ENCODE results near the gene COL4A4.

Gene COL4A4

DNA sequence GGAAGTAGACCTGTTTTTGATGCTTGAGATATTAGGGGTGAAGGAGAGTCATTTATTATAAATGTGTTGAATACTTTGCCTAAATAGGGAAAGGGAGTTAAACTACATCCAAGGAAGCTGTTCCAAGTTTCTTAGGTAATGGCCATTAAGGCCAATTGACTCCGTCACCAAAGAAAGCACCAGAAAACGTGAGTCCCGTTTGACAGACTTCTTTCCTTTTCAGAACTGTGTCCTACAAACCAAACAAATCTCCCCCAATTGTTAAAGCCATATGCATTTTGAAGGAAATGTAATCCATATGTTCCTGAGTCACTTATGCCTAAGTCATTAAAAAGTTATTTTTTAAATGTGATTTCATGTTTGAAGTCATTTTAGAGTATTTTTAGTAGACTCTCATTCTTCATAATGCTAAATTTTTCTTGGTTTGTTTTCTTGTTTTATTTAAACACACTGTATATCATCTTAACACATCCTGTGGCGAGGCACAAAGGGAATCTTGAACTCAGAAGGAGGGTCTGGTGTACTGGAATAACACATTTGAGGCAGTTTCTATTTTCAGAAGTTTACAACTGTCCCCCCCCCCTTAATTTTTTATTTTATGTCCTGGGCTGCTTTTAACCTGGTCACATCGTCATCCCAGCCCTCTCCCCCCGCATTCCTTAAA is 194.5 kb downstream of the COL4A4 start:
- in situ Hi-C loops (cut with MboI; ENCODE audit: low sequenced_read_pairs, unreplicated experiment) = no loop called here
- no peak for DNase-seq (ENCODE audit: low spot score)
- TF ChIP-seq, protein P1, sequence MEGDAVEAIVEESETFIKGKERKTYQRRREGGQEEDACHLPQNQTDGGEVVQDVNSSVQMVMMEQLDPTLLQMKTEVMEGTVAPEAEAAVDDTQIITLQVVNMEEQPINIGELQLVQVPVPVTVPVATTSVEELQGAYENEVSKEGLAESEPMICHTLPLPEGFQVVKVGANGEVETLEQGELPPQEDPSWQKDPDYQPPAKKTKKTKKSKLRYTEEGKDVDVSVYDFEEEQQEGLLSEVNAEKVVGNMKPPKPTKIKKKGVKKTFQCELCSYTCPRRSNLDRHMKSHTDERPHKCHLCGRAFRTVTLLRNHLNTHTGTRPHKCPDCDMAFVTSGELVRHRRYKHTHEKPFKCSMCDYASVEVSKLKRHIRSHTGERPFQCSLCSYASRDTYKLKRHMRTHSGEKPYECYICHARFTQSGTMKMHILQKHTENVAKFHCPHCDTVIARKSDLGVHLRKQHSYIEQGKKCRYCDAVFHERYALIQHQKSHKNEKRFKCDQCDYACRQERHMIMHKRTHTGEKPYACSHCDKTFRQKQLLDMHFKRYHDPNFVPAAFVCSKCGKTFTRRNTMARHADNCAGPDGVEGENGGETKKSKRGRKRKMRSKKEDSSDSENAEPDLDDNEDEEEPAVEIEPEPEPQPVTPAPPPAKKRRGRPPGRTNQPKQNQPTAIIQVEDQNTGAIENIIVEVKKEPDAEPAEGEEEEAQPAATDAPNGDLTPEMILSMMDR (IDR thresholded peaks at IDR 0.05; ENCODE audit: borderline replicate concordance, control extremely low read depth, extremely low read depth, insufficient read depth, missing control alignments) = no peak

DNA sequence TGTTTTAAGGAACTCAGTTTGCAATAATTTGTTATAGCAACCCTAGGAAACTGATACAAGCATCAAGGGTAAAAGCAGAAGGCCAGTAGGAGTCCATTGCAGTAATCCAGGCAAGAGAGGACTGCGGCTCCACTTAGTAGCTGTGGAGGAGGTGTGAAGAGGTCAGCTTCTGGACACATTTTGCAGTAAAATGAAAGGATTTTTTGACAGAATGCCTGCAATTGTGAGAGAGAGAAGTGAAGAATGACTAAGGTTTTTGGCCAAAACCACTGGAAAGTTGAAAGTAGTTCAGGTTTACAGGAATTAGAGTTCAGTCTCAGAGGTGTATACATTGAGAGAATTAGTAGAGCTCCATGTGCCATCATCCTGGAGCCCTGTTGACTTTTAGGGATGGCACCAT is 198.6 kb downstream of the COL4A4 start:
- in situ Hi-C loops (cut with MboI; ENCODE audit: low sequenced_read_pairs, unreplicated experiment) = no loop called here
- TF ChIP-seq, protein P1 (IDR thresholded peaks at IDR 0.05; ENCODE audit: borderline replicate concordance, control extremely low read depth, extremely low read depth, insufficient read depth, missing control alignments) = no peak

DNA sequence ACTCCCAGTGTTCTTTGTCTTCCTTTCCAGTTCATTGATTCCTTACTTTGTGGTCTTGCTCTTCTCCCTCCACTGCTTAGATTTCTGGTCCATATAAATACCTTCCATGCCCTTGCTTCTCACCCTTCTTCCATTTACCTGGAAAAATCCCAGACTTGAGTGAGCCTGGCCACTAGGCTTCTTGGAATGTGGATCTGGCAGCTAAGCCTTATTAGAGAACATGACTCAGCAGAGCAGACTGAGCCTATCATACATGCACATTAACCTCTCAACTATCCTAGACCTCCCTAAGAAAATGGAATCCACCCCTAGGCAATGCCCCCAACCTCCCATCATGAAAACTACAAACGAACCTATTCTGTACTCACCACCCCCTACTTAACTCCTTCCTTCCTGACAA is 200.5 kb downstream of the COL4A4 start:
- TF ChIP-seq, protein P1 (IDR thresholded peaks at IDR 0.05; ENCODE audit: borderline replicate concordance, control extremely low read depth, extremely low read depth, insufficient read depth, missing control alignments) = no peak
- DNase-seq (ENCODE audit: low spot score) = no peak
- in situ Hi-C loops (cut with MboI; ENCODE audit: low sequenced_read_pairs, unreplicated experiment) = no loop called here

More for the DNA sequence above, 198.6 kb downstream of the COL4A4 start:
- no peak for DNase-seq (ENCODE audit: low spot score)

DNA sequence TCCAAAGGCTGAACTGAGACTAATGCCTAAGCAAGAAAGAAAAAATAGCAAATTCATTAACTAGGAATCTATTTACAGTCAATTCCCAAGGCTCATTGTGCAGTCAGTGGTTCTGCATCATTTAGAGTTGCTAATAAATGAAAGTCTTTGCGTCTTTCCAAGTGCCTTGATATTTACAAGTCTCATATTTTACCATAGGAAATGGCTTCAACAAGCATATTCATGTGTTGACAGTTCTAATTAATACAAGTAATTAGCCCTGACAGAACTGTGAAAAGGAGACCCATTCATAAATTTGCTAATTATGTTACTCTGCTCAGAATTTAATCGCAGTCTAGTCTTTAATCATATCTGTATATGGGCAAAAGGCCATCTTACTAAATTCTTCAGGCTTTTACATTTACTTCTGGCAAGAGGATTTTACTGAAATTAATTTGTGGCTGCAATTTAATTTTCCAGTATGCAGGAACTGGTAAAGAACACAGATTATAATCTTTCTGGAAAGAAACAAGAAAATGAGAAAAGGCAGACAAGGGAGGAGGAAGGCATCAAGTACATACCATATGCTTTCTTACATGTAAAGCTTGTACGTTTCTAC is 201.7 kb downstream of the COL4A4 start:
- in situ Hi-C loops (cut with MboI; ENCODE audit: low sequenced_read_pairs, unreplicated experiment) = no loop called here
- TF ChIP-seq, protein P1 (IDR thresholded peaks at IDR 0.05; ENCODE audit: borderline replicate concordance, control extremely low read depth, extremely low read depth, insufficient read depth, missing control alignments) = no peak
- no peak for DNase-seq (ENCODE audit: low spot score)

DNA sequence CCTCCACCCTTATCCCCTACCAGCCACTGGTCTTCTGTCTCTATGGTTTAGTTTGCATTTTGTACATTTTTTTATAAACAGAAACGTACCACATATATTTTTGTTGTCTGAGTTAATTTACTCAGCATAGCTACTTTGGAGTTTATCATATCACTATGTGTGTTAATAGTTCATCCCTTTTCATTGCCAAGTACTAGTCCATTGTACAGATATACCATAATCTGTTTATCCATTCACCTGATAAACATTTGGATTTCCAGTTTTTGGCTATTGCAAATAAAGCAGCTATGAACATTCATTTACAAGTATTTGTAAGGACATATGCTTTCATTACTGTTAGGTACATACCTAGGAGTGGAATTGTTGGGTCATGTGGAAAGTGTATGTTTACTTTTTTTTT is 204.6 kb downstream of the COL4A4 start:
- TF ChIP-seq, protein P1 (IDR thresholded peaks at IDR 0.05; ENCODE audit: borderline replicate concordance, control extremely low read depth, extremely low read depth, insufficient read depth, missing control alignments) = no peak
- DNase-seq (ENCODE audit: low spot score) = no peak
- in situ Hi-C loops (cut with MboI; ENCODE audit: low sequenced_read_pairs, unreplicated experiment) = no loop called here

DNA sequence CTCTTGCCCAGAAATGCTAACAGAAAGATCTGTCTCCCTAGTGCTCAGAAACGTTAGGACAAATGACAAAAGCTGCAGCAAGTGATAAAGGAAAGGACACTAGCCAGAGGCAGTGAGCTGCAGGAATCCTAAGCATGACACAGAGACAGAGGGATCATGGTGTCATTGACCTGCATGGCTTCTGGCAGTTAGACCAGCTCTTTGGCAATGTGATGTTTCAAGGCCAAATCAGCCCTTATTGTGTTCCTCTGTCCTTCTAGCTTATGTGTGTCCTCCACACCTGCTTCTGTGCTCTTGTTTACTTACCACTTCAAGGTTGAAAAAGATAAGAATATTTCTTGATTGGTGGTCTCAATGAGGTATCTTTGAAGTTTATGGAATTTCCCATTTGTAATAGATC is 207.3 kb downstream of the COL4A4 start:
- DNase-seq (ENCODE audit: low spot score) = no peak
- in situ Hi-C loops (cut with MboI; ENCODE audit: low sequenced_read_pairs, unreplicated experiment) = no loop called here
- TF ChIP-seq, protein P1 (IDR thresholded peaks at IDR 0.05; ENCODE audit: borderline replicate concordance, control extremely low read depth, extremely low read depth, insufficient read depth, missing control alignments) = no peak
